GM18868 (cell line): ENCODE data around the gene C1D.
"Not testable (repeated sequence)": the region's sequence is repeated elsewhere in the genome, so short reads cannot be mapped to it uniquely, and the experiment has no call there.

Experiments used
- ATAC-seq: cut with Tn5 transposase; IDR thresholded peaks from one replicate; pipeline ENCODE4 v1.9.1; 2021; ENCODE audit warnings: mild to moderate bottlenecking, moderate library complexity; ENCODE audit not compliant: unreplicated experiment

Gene C1D

GRCh38 chr2:68062680-68063387 is at the start of gene C1D:
C1D (minus strand) TSS chr2:68063004; CDS start chr2:68047310, 15,694 bp downstream.
- ATAC-seq: peak; percentile 90

GRCh38 chr2:68110102-68110501 is 47.3 kb upstream of the C1D start:
- peak; percentile 96 for ATAC-seq

- no peak for ATAC-seq
These were observed 45.3 kb upstream of the C1D start for GRCh38 chr2:68108120-68108519.

- no peak for ATAC-seq
These were observed 44.7 kb upstream of the C1D start for GRCh38 chr2:68107475-68107874.

GRCh38 chr2:68104111-68104835 is 41.5 kb upstream of the C1D start:
- ATAC-seq: no peak

- ATAC-seq: no peak
These were observed 40.9 kb upstream of the C1D start for GRCh38 chr2:68103709-68104055.

GRCh38 chr2:68103030-68103708 is 40.4 kb upstream of the C1D start:
- ATAC-seq: no peak

GRCh38 chr2:68100189-68100588 is 37.4 kb upstream of the C1D start:
- no peak for ATAC-seq

- ATAC-seq: no peak
These were observed 36.5 kb upstream of the C1D start for GRCh38 chr2:68099260-68099659.

- no peak for ATAC-seq
These were observed 35.5 kb upstream of the C1D start for GRCh38 chr2:68098291-68098797.

GRCh38 chr2:68094111-68094510 is 31.3 kb upstream of the C1D start:
- no peak for ATAC-seq

GRCh38 chr2:68093634-68094033 is 30.8 kb upstream of the C1D start:
- no peak for ATAC-seq

GRCh38 chr2:68091439-68092034 is 28.7 kb upstream of the C1D start:
- no peak for ATAC-seq

- no peak for ATAC-seq
These were observed 27.2 kb upstream of the C1D start for GRCh38 chr2:68089961-68090360.

- no peak for ATAC-seq
These were observed 26.1 kb upstream of the C1D start for GRCh38 chr2:68088940-68089339.

- no peak for ATAC-seq
These were observed 23.4 kb upstream of the C1D start for GRCh38 chr2:68086166-68086565.

GRCh38 chr2:68083346-68083745 is 20.5 kb upstream of the C1D start:
- peak; percentile 90 for ATAC-seq

- no peak for ATAC-seq
These were observed 11.2 kb upstream of the C1D start for GRCh38 chr2:68074050-68074449.

GRCh38 chr2:68063797-68064646 is 1.2 kb upstream of the C1D start:
- not testable (repeated sequence) for ATAC-seq

GRCh38 chr2:68060652-68061051 is 2.2 kb downstream of the C1D start:
- no peak for ATAC-seq
